CD4-positive, alpha-beta T cell treated with Interleukin-10 for 1 hour (primary cell): Measurements from ENCODE around the gene DLEC1.
"Not testable (repeated sequence)": the region's sequence is repeated elsewhere in the genome, so short reads cannot be mapped to it uniquely, and the experiment has no call there.

Experiments used
- DNase-seq: peaks from one replicate; pipeline ENCODE4 v3.0.0-alpha.2; 2020

The DLEC1 gene

GRCh38 chr3:38124324-38125122 lies 85.5 kb downstream of the DLEC1 start:
- DNase-seq = no peak

- no peak for DNase-seq
Observed at GRCh38 chr3:38125305-38126120, 86.5 kb downstream of the DLEC1 start.

GRCh38 chr3:38126121-38126892 lies 87.3 kb downstream of the DLEC1 start:
- no peak for DNase-seq

GRCh38 chr3:38127611-38128302 lies 88.7 kb downstream of the DLEC1 start:
- DNase-seq = no peak

- no peak for DNase-seq
Observed at GRCh38 chr3:38128303-38128655, 89.3 kb downstream of the DLEC1 start.

- no peak for DNase-seq
Observed at GRCh38 chr3:38129058-38129457, 90.0 kb downstream of the DLEC1 start.

GRCh38 chr3:38130631-38131065 lies 91.6 kb downstream of the DLEC1 start:
- no peak for DNase-seq

GRCh38 chr3:38131621-38132369 lies 92.8 kb downstream of the DLEC1 start:
- peak; percentile 40 for DNase-seq

GRCh38 chr3:38133209-38133556 lies 94.2 kb downstream of the DLEC1 start:
- DNase-seq = no peak

GRCh38 chr3:38133557-38134405 lies 94.8 kb downstream of the DLEC1 start:
- no peak for DNase-seq

GRCh38 chr3:38134517-38135143 lies 95.6 kb downstream of the DLEC1 start:
- not testable (repeated sequence) for DNase-seq

- DNase-seq = peak; percentile 50
Observed at GRCh38 chr3:38135621-38136277, 96.7 kb downstream of the DLEC1 start.

- DNase-seq = peak; percentile 21
Observed at GRCh38 chr3:38136393-38136776, 97.4 kb downstream of the DLEC1 start.

- DNase-seq = peak; percentile 98
Observed at GRCh38 chr3:38136777-38137614, 98.0 kb downstream of the DLEC1 start, which contains the start of gene ACAA1. Gene ACAA1, minus strand, starts transcription at chr3:38137127. Its CDS starts 92 bp downstream, at chr3:38137035.

GRCh38 chr3:38137615-38138348 lies 98.8 kb downstream of the DLEC1 start:
- peak; percentile 28 for DNase-seq

- peak; percentile 85 for DNase-seq
Observed at GRCh38 chr3:38138349-38139190, 99.6 kb downstream of the DLEC1 start, which contains the start of gene MYD88. Gene MYD88, plus strand, starts transcription at chr3:38138661. Its CDS starts 40 bp downstream, at chr3:38138701.

GRCh38 chr3:38139191-38139590 lies 100.2 kb downstream of the DLEC1 start:
- no peak for DNase-seq
